Parathyroid adenoma (tissue), 2 donors: ENCODE measurements around the gene FFAR2.

ENCODE experiments used
- H2AFZ ChIP-seq: fragments of 300-600 bp; sonication (generic); one replicate; pipeline ENCODE4 v1.7.0; 2017; ENCODE audit warnings: antibody characterized with exemption, mild to moderate bottlenecking
- H3K27ac ChIP-seq: fragments of 300-600 bp; sonication (generic); one replicate; pipeline ENCODE4 v1.7.0; 2017
- H3K27me3 ChIP-seq: fragments of 300-600 bp; sonication (generic); one replicate; pipeline ENCODE4 v1.7.0; 2017; ENCODE audit warnings: low read length; ENCODE audit not compliant: control insufficient read depth, insufficient read depth
- H3K36me3 ChIP-seq: fragments of 300-600 bp; sonication (generic); one replicate; pipeline ENCODE4 v1.7.0; 2017; ENCODE audit warnings: low read length; ENCODE audit not compliant: control insufficient read depth, insufficient read depth
- H3K4me1 ChIP-seq: fragments of 300-600 bp; sonication (generic); one replicate; pipeline ENCODE4 v1.7.0; 2017; ENCODE audit warnings: control low read depth
- H3K4me2 ChIP-seq: fragments of 300-600 bp; sonication (generic); one replicate; pipeline ENCODE4 v1.7.0; 2017; ENCODE audit warnings: low read length
- H3K4me3 ChIP-seq: fragments of 300-600 bp; sonication (generic); one replicate; pipeline ENCODE4 v1.7.0; 2017; ENCODE audit warnings: low read depth, low read length
- H3K79me2 ChIP-seq: fragments of 300-600 bp; sonication (generic); one replicate; pipeline ENCODE4 v1.7.0; 2017; ENCODE audit warnings: control low read depth
- H3K9ac ChIP-seq: fragments of 300-600 bp; sonication (generic); one replicate; pipeline ENCODE4 v1.7.0; 2017; ENCODE audit warnings: mild to moderate bottlenecking
- H3K9me3 ChIP-seq: fragments of 300-600 bp; sonication (generic); one replicate; pipeline ENCODE4 v1.7.0; 2017; ENCODE audit warnings: low read length; ENCODE audit not compliant: control insufficient read depth
- CTCF ChIP-seq: fragments of 300-600 bp; sonication (generic); IDR thresholded peaks from one replicate; pipeline ENCODE4 v1.7.0; 2017; ENCODE audit warnings: antibody characterized with exemption, mild to moderate bottlenecking
- donor health status: primary hyperparathyroidism.

The FFAR2 gene

GRCh38 chr19:35431145-35431807, 16.8 kb upstream of the FFAR2 start:
- H3K4me2 ChIP-seq: no peak overlapping the region
- H2AFZ ChIP-seq: no peak overlapping the region
- TF ChIP-seq CTCF: no peak
- no peaks in the 10 kb centered on the region for H3K79me2 ChIP-seq
- H3K27me3 ChIP-seq: no peaks in the 10 kb centered on the region
- no peak overlapping the region for H3K9ac ChIP-seq
- H3K27ac ChIP-seq: peak overlapping the region; percentile 9
- H3K4me3 ChIP-seq: no peak overlapping the region
- H3K4me1 ChIP-seq: peaks cover 36% of the 10 kb centered on the region
- H3K36me3 ChIP-seq: no peaks in the 10 kb centered on the region
- no peaks in the 10 kb centered on the region for H3K9me3 ChIP-seq

DNA sequence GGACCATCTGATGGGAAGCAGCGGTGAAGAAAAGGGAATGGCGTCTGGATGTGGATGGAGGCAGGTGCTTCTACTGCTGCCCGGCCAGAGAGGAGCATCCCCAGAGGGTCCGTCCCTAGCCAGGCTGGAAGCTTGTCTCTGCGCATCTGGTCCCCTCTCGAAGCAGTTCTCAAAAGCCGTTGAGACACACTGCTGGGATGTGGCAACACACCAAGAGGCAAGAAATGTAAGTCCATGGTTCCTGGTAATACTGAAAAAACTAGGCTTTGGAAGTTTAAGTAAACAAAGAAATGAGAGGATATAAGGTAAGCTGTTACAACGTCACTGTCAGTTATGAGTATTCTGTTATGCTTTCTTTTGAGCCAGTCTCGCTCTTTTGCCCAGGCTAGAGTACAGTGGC, 15.1 kb upstream of the FFAR2 start:
- Histone ChIP-seq H3K36me3 (no peaks in the 10 kb centered on the region), H3K27me3 (no peaks in the 10 kb centered on the region), H3K4me3 (no peak overlapping the region), H3K4me2 (no peak overlapping the region), H3K9ac (no peak overlapping the region), H3K27ac (no peak overlapping the region), H3K79me2 (no peaks in the 10 kb centered on the region), H2AFZ (no peak overlapping the region), H3K4me1 (peaks cover 49% of the 10 kb centered on the region), H3K9me3 (no peaks in the 10 kb centered on the region)
- TF ChIP-seq CTCF: no peak

DNA sequence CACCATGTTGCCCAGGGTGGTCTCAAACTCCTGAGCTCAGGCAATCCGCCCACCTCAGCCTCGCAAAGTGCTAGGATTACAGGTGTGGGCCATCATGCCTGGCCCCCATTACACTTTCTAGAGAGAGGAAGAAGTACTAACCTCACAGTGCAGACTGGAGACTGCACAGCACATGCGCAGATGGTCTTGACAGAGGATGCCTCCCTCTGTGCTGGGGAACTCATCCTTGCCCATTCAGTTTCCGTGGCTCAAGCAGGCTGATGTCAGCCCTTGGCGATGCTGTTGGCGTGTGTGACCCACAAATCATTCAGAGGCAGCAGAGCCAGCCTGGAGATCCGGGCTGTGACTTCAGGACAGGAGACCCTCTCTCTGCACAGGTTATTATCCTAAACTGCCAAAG, 14.6 kb upstream of the FFAR2 start:
- Histone ChIP-seq H2AFZ (peak overlapping the region; percentile 87), H3K9ac (no peak overlapping the region), H3K27me3 (no peaks in the 10 kb centered on the region), H3K9me3 (no peaks in the 10 kb centered on the region), H3K4me1 (peaks cover 51% of the 10 kb centered on the region), H3K36me3 (no peaks in the 10 kb centered on the region), H3K4me3 (no peak overlapping the region), H3K4me2 (no peak overlapping the region), H3K79me2 (no peaks in the 10 kb centered on the region), H3K27ac (peak overlapping the region; percentile 84)
- no peak for TF ChIP-seq CTCF

GRCh38 chr19:35435896-35436295, 12.2 kb upstream of the FFAR2 start:
- no peaks in the 10 kb centered on the region for H3K79me2 ChIP-seq
- H3K36me3 ChIP-seq: no peaks in the 10 kb centered on the region
- H3K9ac ChIP-seq: no peak overlapping the region
- H3K27ac ChIP-seq: peak overlapping the region; percentile 69
- H3K27me3 ChIP-seq: no peaks in the 10 kb centered on the region
- H3K4me2 ChIP-seq: peak overlapping the region; percentile 57
- H3K4me3 ChIP-seq: peak overlapping the region; percentile 2
- no peak for TF ChIP-seq CTCF
- H3K9me3 ChIP-seq: no peaks in the 10 kb centered on the region
- H2AFZ ChIP-seq: peak overlapping the region; percentile 68
- H3K4me1 ChIP-seq: peaks cover 52% of the 10 kb centered on the region
